ENCODE measurements around the gene ADGRL3. TPM values are rescaled to one million over a fixed set of nuclear protein-coding genes. Genes with fewer than 3 reads are reported as not detected.
A peak's percentile ranks its signal among the peaks of the same experiment; 100 is the strongest.

The ADGRL3 gene
- 45.9 TPM for total RNA-seq

- DNase-seq (ENCODE audit: low spot score) (peak; percentile 71), ATAC-seq (peak; percentile 74)
- intact Hi-C loops (cut with DNase I), result no loop called here
These were observed at the start of gene ADGRL3 for GRCh38 chr4:61200187-61200915. Gene ADGRL3 (plus strand): TSS chr4:61200326.

- no peak for DNase-seq (ENCODE audit: low spot score)
- ATAC-seq, result no peak
These were observed 47.7 kb upstream of the ADGRL3 start for GRCh38 chr4:61152433-61152832.

GRCh38 chr4:61160478-61160877 lies 39.6 kb upstream of the ADGRL3 start:
- ATAC-seq (no peak), DNase-seq (ENCODE audit: low spot score) (no peak)
- intact Hi-C loops (cut with DNase I), result no loop called here

More at GRCh38 chr4:61152433-61152832, 47.7 kb upstream of the ADGRL3 start:
- intact Hi-C loops (cut with DNase I), result no loop called here

GRCh38 chr4:61162116-61162515 lies 38.0 kb upstream of the ADGRL3 start:
- no peak for DNase-seq (ENCODE audit: low spot score)
- intact Hi-C loops (cut with DNase I), result no loop called here
- ATAC-seq, result no peak

- no peak for ATAC-seq
- no peak for DNase-seq (ENCODE audit: low spot score)
- intact Hi-C loops (cut with DNase I), result no loop called here
These were observed 26.3 kb upstream of the ADGRL3 start for GRCh38 chr4:61173799-61174198.

- ATAC-seq (no peak), DNase-seq (ENCODE audit: low spot score) (no peak)
- intact Hi-C loops (cut with DNase I), result no loop called here
These were observed 24.6 kb upstream of the ADGRL3 start for GRCh38 chr4:61175495-61175894.

GRCh38 chr4:61177367-61177766 lies 22.8 kb upstream of the ADGRL3 start:
- ATAC-seq (no peak), DNase-seq (ENCODE audit: low spot score) (no peak)
- intact Hi-C loops (cut with DNase I), result no loop called here

GRCh38 chr4:61180405-61180804 lies 19.7 kb upstream of the ADGRL3 start:
- DNase-seq (ENCODE audit: low spot score), result no peak
- no peak for ATAC-seq
- intact Hi-C loops (cut with DNase I), result no loop called here

- ATAC-seq (no peak), DNase-seq (ENCODE audit: low spot score) (no peak)
- intact Hi-C loops (cut with DNase I), result no loop called here
These were observed 17.2 kb upstream of the ADGRL3 start for GRCh38 chr4:61182915-61183314.

GRCh38 chr4:61185288-61185687 lies 14.8 kb upstream of the ADGRL3 start:
- intact Hi-C loops (cut with DNase I), result no loop called here
- ATAC-seq (no peak), DNase-seq (ENCODE audit: low spot score) (no peak)

- intact Hi-C loops (cut with DNase I), result no loop called here
- no peak for ATAC-seq
- DNase-seq (ENCODE audit: low spot score), result no peak
These were observed 7.7 kb upstream of the ADGRL3 start for GRCh38 chr4:61192392-61192791.

GRCh38 chr4:61193863-61194262 lies 6.3 kb upstream of the ADGRL3 start:
- DNase-seq (ENCODE audit: low spot score) (no peak), ATAC-seq (no peak)
- intact Hi-C loops (cut with DNase I), result no loop called here

GRCh38 chr4:61194571-61194970 lies 5.6 kb upstream of the ADGRL3 start:
- intact Hi-C loops (cut with DNase I), result no loop called here
- no peak for ATAC-seq
- DNase-seq (ENCODE audit: low spot score), result no peak

GRCh38 chr4:61195101-61195500 lies 5.0 kb upstream of the ADGRL3 start:
- ATAC-seq, result no peak
- no peak for DNase-seq (ENCODE audit: low spot score)
- intact Hi-C loops (cut with DNase I), result no loop called here

GRCh38 chr4:61198686-61199085 lies 1.4 kb upstream of the ADGRL3 start:
- DNase-seq (ENCODE audit: low spot score), result no peak
- intact Hi-C loops (cut with DNase I), result no loop called here
- ATAC-seq, result no peak

GRCh38 chr4:61199873-61200186 lies 296 bp upstream of the ADGRL3 start:
- intact Hi-C loops (cut with DNase I), result no loop called here
- DNase-seq (ENCODE audit: low spot score) (no peak), ATAC-seq (no peak)

- DNase-seq (ENCODE audit: low spot score) (no peak), ATAC-seq (peak; percentile 56)
- intact Hi-C loops (cut with DNase I), result no loop called here
These were observed 895 bp downstream of the ADGRL3 start for GRCh38 chr4:61200916-61201526.

GRCh38 chr4:61201561-61201960 lies 1.4 kb downstream of the ADGRL3 start:
- DNase-seq (ENCODE audit: low spot score), result no peak
- intact Hi-C loops (cut with DNase I), result no loop called here
- ATAC-seq, result peak; percentile 55

- DNase-seq (ENCODE audit: low spot score), result peak; percentile 59
- peak; percentile 53 for ATAC-seq
- intact Hi-C loops (cut with DNase I), result no loop called here
These were observed 2.0 kb downstream of the ADGRL3 start for GRCh38 chr4:61201961-61202637.

- intact Hi-C loops (cut with DNase I), result no loop called here
- peak; percentile 35 for ATAC-seq
- DNase-seq (ENCODE audit: low spot score), result no peak
These were observed 2.7 kb downstream of the ADGRL3 start for GRCh38 chr4:61202638-61203435.
